ENCODE results near the gene NASP.

The NASP gene

GRCh38 chr1:45666836-45667235, 83.0 kb downstream of the NASP start:
- DNase-seq (ENCODE audit: low read depth, low spot score), result no peak

- DNase-seq (ENCODE audit: low read depth, low spot score), result no peak
Measured at GRCh38 chr1:45667321-45668111, 83.7 kb downstream of the NASP start.

Measured in activated naive CD8-positive, alpha-beta T cell treated with anti-CD3 and anti-CD28 coated beads, Interleukin-2, amount 50 U/mL, for 16 hours (primary cell).